Measurements from ENCODE around the gene MRPL43.

DNA sequence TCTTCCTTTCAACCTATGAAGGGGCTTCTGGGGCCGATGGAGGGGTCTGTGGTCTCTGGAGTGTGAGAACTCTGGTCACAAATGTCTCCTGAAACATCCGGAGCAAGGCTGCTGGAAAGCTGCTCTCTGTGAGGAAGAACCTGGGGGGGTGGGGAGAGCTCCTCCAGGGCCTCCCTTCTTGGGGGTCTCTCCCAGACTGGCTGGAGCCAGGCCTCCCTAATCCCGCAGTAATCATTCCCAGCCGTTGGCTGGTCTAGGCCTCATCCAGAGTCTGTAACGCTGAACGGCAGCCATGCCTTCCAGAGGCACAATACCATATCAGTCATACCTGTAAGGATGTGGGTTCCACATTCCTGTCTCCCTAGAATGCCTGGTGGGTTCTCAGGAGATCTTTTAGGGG is 7.9 kb upstream of the MRPL43 start:
- TF ChIP-seq, protein P1, sequence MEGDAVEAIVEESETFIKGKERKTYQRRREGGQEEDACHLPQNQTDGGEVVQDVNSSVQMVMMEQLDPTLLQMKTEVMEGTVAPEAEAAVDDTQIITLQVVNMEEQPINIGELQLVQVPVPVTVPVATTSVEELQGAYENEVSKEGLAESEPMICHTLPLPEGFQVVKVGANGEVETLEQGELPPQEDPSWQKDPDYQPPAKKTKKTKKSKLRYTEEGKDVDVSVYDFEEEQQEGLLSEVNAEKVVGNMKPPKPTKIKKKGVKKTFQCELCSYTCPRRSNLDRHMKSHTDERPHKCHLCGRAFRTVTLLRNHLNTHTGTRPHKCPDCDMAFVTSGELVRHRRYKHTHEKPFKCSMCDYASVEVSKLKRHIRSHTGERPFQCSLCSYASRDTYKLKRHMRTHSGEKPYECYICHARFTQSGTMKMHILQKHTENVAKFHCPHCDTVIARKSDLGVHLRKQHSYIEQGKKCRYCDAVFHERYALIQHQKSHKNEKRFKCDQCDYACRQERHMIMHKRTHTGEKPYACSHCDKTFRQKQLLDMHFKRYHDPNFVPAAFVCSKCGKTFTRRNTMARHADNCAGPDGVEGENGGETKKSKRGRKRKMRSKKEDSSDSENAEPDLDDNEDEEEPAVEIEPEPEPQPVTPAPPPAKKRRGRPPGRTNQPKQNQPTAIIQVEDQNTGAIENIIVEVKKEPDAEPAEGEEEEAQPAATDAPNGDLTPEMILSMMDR (conservative IDR thresholded peaks at IDR 0.05; ENCODE audit: low read length) = no peak
- no peak for TF ChIP-seq EZH2phosphoT487 (IDR thresholded peaks at IDR 0.05; ENCODE audit: borderline replicate concordance, low read depth, low read length)

Data from OCI-LY7 (cell line).